ENCODE measurements around the gene SLC38A5. TPM values are rescaled to one million over a fixed set of nuclear protein-coding genes. Genes with fewer than 3 reads are reported as not detected.

The SLC38A5 gene
- total RNA-seq, 2 experiments from 2014 or later = 86.0 to 88.0 TPM

DNA sequence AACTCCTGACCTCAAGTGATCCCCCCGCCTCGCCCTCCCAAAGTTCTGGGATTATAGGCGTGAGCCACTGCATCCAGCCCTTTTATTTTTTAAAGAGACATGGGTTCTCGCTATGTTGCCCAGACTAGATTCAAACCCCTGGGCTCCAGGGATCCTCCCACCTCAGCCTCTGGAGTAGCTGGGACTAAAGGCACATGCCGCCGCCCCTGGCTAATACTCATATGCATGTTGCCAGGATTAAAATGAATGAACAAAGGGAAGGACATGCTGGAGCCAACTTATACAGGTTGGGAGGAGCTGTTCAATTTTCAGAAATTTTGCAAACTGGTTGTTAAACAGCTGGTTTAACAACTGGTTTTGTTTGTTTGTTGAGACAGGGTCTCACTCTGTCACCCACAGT is 4.5 kb upstream of the SLC38A5 start:
- Mint-ChIP-seq H3K9me3 (ENCODE audit: insufficient read depth) (no peaks in the 10 kb centered on the region), H3K27me3 (ENCODE audit: low read depth) (no peaks in the 10 kb centered on the region), H3K27ac (peak overlapping the region; percentile 92), H3K4me3 (peak overlapping the region; percentile 94), H3K4me1 (ENCODE audit: low read depth) (peaks cover 52% of the 10 kb centered on the region), H3K36me3 (ENCODE audit: low read depth) (peaks cover 19% of the 10 kb centered on the region)
- no peak for ATAC-seq
- POLR2A ChIA-PET = interaction anchor here (0.7 to 0.8 kb wide), 3 partner anchors 47 to 104 kb away, joined by 3 to 4 read pairs (median 3); partner anchors contain the start of gene RBM3
- DNase-seq = no peak
- CTCF ChIA-PET = interaction anchor here (0.6 to 3.6 kb wide), 10 partner anchors 19 to 391 kb away, joined by 3 to 21 read pairs (median 4); partner anchors contain the start of genes RBM3 and TBC1D25

DNA sequence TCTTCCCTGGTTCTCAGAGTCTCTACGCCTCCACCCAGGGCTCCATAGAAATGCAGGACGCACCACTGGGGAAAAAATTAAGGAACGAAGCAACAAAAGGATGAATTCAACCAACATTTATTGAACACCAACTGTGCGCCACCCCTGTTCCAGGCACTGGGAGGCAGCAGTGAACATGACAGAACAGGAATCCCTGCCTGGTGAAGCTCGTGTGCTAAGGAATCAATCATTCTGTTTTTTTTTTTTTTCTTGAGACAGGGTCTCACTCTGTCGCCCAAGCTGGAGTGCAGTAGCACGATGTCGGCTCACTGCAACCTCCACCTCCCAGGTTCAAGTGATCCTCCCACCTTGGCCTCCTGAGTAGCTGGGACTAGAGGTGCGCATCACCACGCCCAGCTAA is 4.1 kb upstream of the SLC38A5 start:
- H3K9me3 Mint-ChIP-seq (ENCODE audit: insufficient read depth) = no peaks in the 10 kb centered on the region
- CTCF ChIA-PET = interaction anchor here (0.6 to 3.6 kb wide), 11 partner anchors 11 to 391 kb away, joined by 3 to 21 read pairs (median 4); partner anchors contain the start of genes RBM3 and TBC1D25
- ATAC-seq = no peak
- peaks cover 54% of the 10 kb centered on the region for H3K4me1 Mint-ChIP-seq (ENCODE audit: low read depth)
- peak; percentile 49 for DNase-seq
- no peak overlapping the region for H3K4me3 Mint-ChIP-seq
- H3K36me3 Mint-ChIP-seq (ENCODE audit: low read depth) = peaks cover 18% of the 10 kb centered on the region
- POLR2A ChIA-PET = interaction anchor here (0.7 to 1.3 kb wide), 3 partner anchors 66 to 104 kb away, joined by 3 to 7 read pairs (median 4); partner anchors contain the start of genes RBM3 and TBC1D25
- H3K27me3 Mint-ChIP-seq (ENCODE audit: low read depth) = no peaks in the 10 kb centered on the region
- peak overlapping the region; percentile 66 for H3K27ac Mint-ChIP-seq

GRCh38 chrX:48473704-48473990 is 3.6 kb upstream of the SLC38A5 start:
- H3K36me3 Mint-ChIP-seq (ENCODE audit: low read depth) = peaks cover 17% of the 10 kb centered on the region
- peaks cover 53% of the 10 kb centered on the region for H3K4me1 Mint-ChIP-seq (ENCODE audit: low read depth)
- ATAC-seq (no peak), DNase-seq (no peak)
- no peak overlapping the region for H3K4me3 Mint-ChIP-seq
- CTCF ChIA-PET = interaction anchor here (0.9 to 3.6 kb wide), 7 partner anchors 10 to 390 kb away, joined by 3 to 21 read pairs (median 5); partner anchors contain the start of gene TBC1D25
- H3K27ac Mint-ChIP-seq = no peak overlapping the region
- POLR2A ChIA-PET = interaction anchor here (0.8 to 1.3 kb wide), 2 partner anchors 67 to 101 kb away, joined by 4 to 7 read pairs; partner anchors contain the start of genes RBM3 and TBC1D25
- no peaks in the 10 kb centered on the region for H3K27me3 Mint-ChIP-seq (ENCODE audit: low read depth)
- H3K9me3 Mint-ChIP-seq (ENCODE audit: insufficient read depth) = no peaks in the 10 kb centered on the region

GRCh38 chrX:48472851-48473703 is 3.0 kb upstream of the SLC38A5 start:
- H3K4me3 Mint-ChIP-seq = no peak overlapping the region
- no peaks in the 10 kb centered on the region for H3K9me3 Mint-ChIP-seq (ENCODE audit: insufficient read depth)
- H3K27ac Mint-ChIP-seq = no peak overlapping the region
- no peak for DNase-seq
- CTCF ChIA-PET = interaction anchor here (1.2 to 3.6 kb wide), 6 partner anchors 10 to 390 kb away, joined by 3 to 21 read pairs (median 4); partner anchors contain the start of gene TBC1D25
- H3K4me1 Mint-ChIP-seq (ENCODE audit: low read depth) = peaks cover 49% of the 10 kb centered on the region
- ATAC-seq = no peak
- H3K36me3 Mint-ChIP-seq (ENCODE audit: low read depth) = peaks cover 12% of the 10 kb centered on the region
- POLR2A ChIA-PET = interaction anchor here (1.3 kb wide), 1 partner anchor 67 kb away, joined by 7 read pairs; the partner anchor contains the start of gene TBC1D25
- no peaks in the 10 kb centered on the region for H3K27me3 Mint-ChIP-seq (ENCODE audit: low read depth)

GRCh38 chrX:48472225-48472624 is 2.2 kb upstream of the SLC38A5 start:
- Mint-ChIP-seq H3K9me3 (ENCODE audit: insufficient read depth) (no peaks in the 10 kb centered on the region), H3K27ac (no peak overlapping the region), H3K36me3 (ENCODE audit: low read depth) (peaks cover 13% of the 10 kb centered on the region), H3K4me1 (ENCODE audit: low read depth) (peaks cover 48% of the 10 kb centered on the region), H3K4me3 (no peak overlapping the region), H3K27me3 (ENCODE audit: low read depth) (no peaks in the 10 kb centered on the region)
- ChIA-PET POLR2A (no interaction called here), CTCF (no interaction called here)
- DNase-seq = no peak
- ATAC-seq = no peak

GRCh38 chrX:48471504-48471903 is 1.4 kb upstream of the SLC38A5 start:
- ChIA-PET CTCF (no interaction called here), POLR2A (no interaction called here)
- H3K4me1 Mint-ChIP-seq (ENCODE audit: low read depth) = peaks cover 50% of the 10 kb centered on the region
- H3K27me3 Mint-ChIP-seq (ENCODE audit: low read depth) = no peaks in the 10 kb centered on the region
- H3K9me3 Mint-ChIP-seq (ENCODE audit: insufficient read depth) = no peaks in the 10 kb centered on the region
- ATAC-seq (no peak), DNase-seq (no peak)
- H3K4me3 Mint-ChIP-seq = no peak overlapping the region
- peaks cover 17% of the 10 kb centered on the region for H3K36me3 Mint-ChIP-seq (ENCODE audit: low read depth)
- peak overlapping the region; percentile 73 for H3K27ac Mint-ChIP-seq

- H3K36me3 Mint-ChIP-seq (ENCODE audit: low read depth) = peaks cover 21% of the 10 kb centered on the region
- no peak for ATAC-seq
- POLR2A ChIA-PET = no interaction called here
These were observed 716 bp upstream of the SLC38A5 start for GRCh38 chrX:48470833-48471118.

GRCh38 chrX:48468693-48469691 is 1.1 kb downstream of the SLC38A5 start:
- Mint-ChIP-seq H3K27me3 (ENCODE audit: low read depth) (no peaks in the 10 kb centered on the region), H3K4me1 (ENCODE audit: low read depth) (peaks cover 59% of the 10 kb centered on the region)

More at GRCh38 chrX:48470833-48471118, 716 bp upstream of the SLC38A5 start:
- CTCF ChIA-PET = no interaction called here
- Mint-ChIP-seq H3K27me3 (ENCODE audit: low read depth) (no peaks in the 10 kb centered on the region), H3K4me3 (no peak overlapping the region), H3K4me1 (ENCODE audit: low read depth) (peaks cover 56% of the 10 kb centered on the region), H3K9me3 (ENCODE audit: insufficient read depth) (no peaks in the 10 kb centered on the region), H3K27ac (no peak overlapping the region)
- no peak for DNase-seq

DNA sequence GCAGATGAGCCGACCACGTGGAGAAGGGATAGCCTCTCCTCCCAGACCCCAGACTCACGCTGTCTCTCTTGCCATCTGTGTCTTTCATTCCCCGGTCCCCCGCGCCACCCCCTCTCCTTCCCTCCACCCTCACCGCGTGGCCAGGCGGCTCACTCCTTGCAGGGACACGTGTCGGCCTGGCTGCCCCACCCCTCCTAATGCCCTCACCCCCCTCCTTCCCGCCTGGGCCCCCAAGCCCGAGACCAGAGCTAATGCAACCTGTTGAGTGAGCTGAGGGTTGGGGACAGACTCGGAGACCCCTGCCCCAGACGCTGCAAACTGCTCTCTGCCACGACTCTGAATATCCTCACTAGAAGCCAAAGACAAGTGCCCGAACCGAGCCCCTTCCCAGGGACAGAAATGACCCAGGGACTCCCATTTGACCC is 1.8 kb downstream of the SLC38A5 start:
- H3K4me3 Mint-ChIP-seq = peak overlapping the region; percentile 97
- H3K4me1 Mint-ChIP-seq (ENCODE audit: low read depth) = peaks cover 56% of the 10 kb centered on the region
- ATAC-seq (peak; percentile 54), DNase-seq (peak; percentile 55)
- POLR2A ChIA-PET = interaction anchor here (0.6 to 2.7 kb wide), 3 partner anchors 106 to 1230 kb away, joined by 3 to 9 read pairs (median 4); partner anchors contain the start of gene RBM3
- peaks cover 39% of the 10 kb centered on the region for H3K36me3 Mint-ChIP-seq (ENCODE audit: low read depth)
- CTCF ChIA-PET = interaction anchor here (0.9 to 2.9 kb wide), 3 partner anchors 19 to 71 kb away, joined by 3 to 13 read pairs (median 4); partner anchors contain the start of gene TBC1D25
- H3K27ac Mint-ChIP-seq = peak overlapping the region; percentile 90
- H3K9me3 Mint-ChIP-seq (ENCODE audit: insufficient read depth) = no peaks in the 10 kb centered on the region
- no peaks in the 10 kb centered on the region for H3K27me3 Mint-ChIP-seq (ENCODE audit: low read depth)

More at GRCh38 chrX:48468693-48469691, 1.1 kb downstream of the SLC38A5 start:
- peak overlapping the region; percentile 97 for H3K4me3 Mint-ChIP-seq
- POLR2A ChIA-PET = interaction anchor here (0.6 to 2.7 kb wide), 5 partner anchors 53 to 1230 kb away, joined by 3 to 9 read pairs (median 4); partner anchors contain the start of genes EBP and RBM3
- H3K27ac Mint-ChIP-seq = peak overlapping the region; percentile 90
- CTCF ChIA-PET = interaction anchor here (0.7 to 2.9 kb wide), 3 partner anchors 67 to 374 kb away, joined by 3 to 13 read pairs (median 4); partner anchors contain the start of gene TBC1D25
- ATAC-seq (peak; percentile 70), DNase-seq (peak; percentile 64)
- H3K36me3 Mint-ChIP-seq (ENCODE audit: low read depth) = peaks cover 35% of the 10 kb centered on the region
- no peaks in the 10 kb centered on the region for H3K9me3 Mint-ChIP-seq (ENCODE audit: insufficient read depth)

GRCh38 chrX:48467281-48467761 is 2.7 kb downstream of the SLC38A5 start:
- peak overlapping the region; percentile 90 for H3K27ac Mint-ChIP-seq
- ATAC-seq (no peak), DNase-seq (no peak)
- POLR2A ChIA-PET = interaction anchor here (2.7 kb wide), 1 partner anchor 107 kb away, joined by 9 read pairs; the partner anchor contains the start of gene RBM3
- CTCF ChIA-PET = interaction anchor here (0.9 to 2.9 kb wide), 2 partner anchors 18 to 72 kb away, joined by 3 to 13 read pairs; partner anchors contain the start of gene TBC1D25
- H3K27me3 Mint-ChIP-seq (ENCODE audit: low read depth) = no peaks in the 10 kb centered on the region
- peaks cover 46% of the 10 kb centered on the region for H3K36me3 Mint-ChIP-seq (ENCODE audit: low read depth)
- no peaks in the 10 kb centered on the region for H3K9me3 Mint-ChIP-seq (ENCODE audit: insufficient read depth)
- peaks cover 61% of the 10 kb centered on the region for H3K4me1 Mint-ChIP-seq (ENCODE audit: low read depth)
- H3K4me3 Mint-ChIP-seq = peak overlapping the region; percentile 97

DNA sequence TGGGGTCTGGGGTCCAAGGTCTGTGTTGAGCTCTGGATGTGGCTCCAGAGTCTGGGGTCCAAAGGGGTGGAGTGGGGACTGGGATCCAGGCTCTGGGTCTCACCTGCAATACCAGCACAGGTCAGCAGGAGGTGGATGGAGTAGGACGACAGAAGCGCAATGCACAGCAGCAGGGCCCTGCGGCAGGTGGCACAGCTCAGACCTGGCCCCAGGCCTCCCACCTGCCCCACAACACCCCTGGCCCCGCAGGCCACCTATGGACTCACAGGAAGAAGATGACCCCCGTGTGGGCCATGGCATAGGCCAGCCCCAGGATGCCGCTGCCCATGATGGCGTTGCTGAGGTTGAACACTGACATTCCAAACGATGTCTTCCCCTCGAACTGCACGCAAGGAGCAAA is 3.4 kb downstream of the SLC38A5 start:
- ChIA-PET CTCF (no interaction called here), POLR2A (interaction anchor here (2.7 kb wide), 1 partner anchor 108 kb away, joined by 9 read pairs; the partner anchor contains the start of gene RBM3)
- Mint-ChIP-seq H3K4me1 (ENCODE audit: low read depth) (peaks cover 61% of the 10 kb centered on the region), H3K36me3 (ENCODE audit: low read depth) (peaks cover 50% of the 10 kb centered on the region), H3K4me3 (peak overlapping the region; percentile 52), H3K9me3 (ENCODE audit: insufficient read depth) (no peaks in the 10 kb centered on the region), H3K27ac (peak overlapping the region; percentile 90), H3K27me3 (ENCODE audit: low read depth) (no peaks in the 10 kb centered on the region)
- ATAC-seq (no peak), DNase-seq (no peak)

Measured in activated CD8-positive, alpha-beta T cell treated with anti-CD3 and anti-CD28 coated beads, Interleukin-2, amount 10 ng/mL, durations not matched to agents 7 days and 5 days (primary cell).